Endometrium (tissue), 2 donors: ENCODE measurements around the gene AGAP1.
"Not testable (repeated sequence)": the region's sequence is repeated elsewhere in the genome, so short reads cannot be mapped to it uniquely, and the experiment has no call there.

Experiments used
- FAIRE-seq: peaks from 2 replicates; lab custom pipeline; 2012; peaks lifted over from hg19 to GRCh38; lab: Jason Lieb, UNC
- donor health status: control.
- donor health status: control.

The AGAP1 gene

GRCh38 chr2:236075802-236076201 is 582.0 kb downstream of the AGAP1 start:
- no peak for FAIRE-seq

- FAIRE-seq, result no peak
Observed at GRCh38 chr2:236078297-236079255, 584.7 kb downstream of the AGAP1 start.

- no peak for FAIRE-seq
Observed at GRCh38 chr2:236080412-236080811, 586.6 kb downstream of the AGAP1 start.

- FAIRE-seq, result no peak
Observed at GRCh38 chr2:236081171-236081570, 587.3 kb downstream of the AGAP1 start.

- FAIRE-seq, result no peak
Observed at GRCh38 chr2:236082061-236082460, 588.2 kb downstream of the AGAP1 start.

- FAIRE-seq, result no peak
Observed at GRCh38 chr2:236083934-236084333, 590.1 kb downstream of the AGAP1 start.

GRCh38 chr2:236085211-236085610 is 591.4 kb downstream of the AGAP1 start:
- FAIRE-seq, result no peak

GRCh38 chr2:236085647-236086046 is 591.8 kb downstream of the AGAP1 start:
- FAIRE-seq, result no peak

GRCh38 chr2:236086403-236086970 is 592.6 kb downstream of the AGAP1 start:
- FAIRE-seq, result no peak

GRCh38 chr2:236086971-236087465 is 593.2 kb downstream of the AGAP1 start:
- FAIRE-seq, result no peak

- FAIRE-seq, result no peak
Observed at GRCh38 chr2:236088368-236089057, 594.7 kb downstream of the AGAP1 start.

- no peak for FAIRE-seq
Observed at GRCh38 chr2:236089271-236090026, 595.6 kb downstream of the AGAP1 start.

GRCh38 chr2:236090027-236090382 is 596.2 kb downstream of the AGAP1 start:
- FAIRE-seq, result no peak

- FAIRE-seq, result not testable (repeated sequence)
Observed at GRCh38 chr2:236090826-236091225, 597.0 kb downstream of the AGAP1 start.

- FAIRE-seq, result no peak
Observed at GRCh38 chr2:236092714-236093113, 598.9 kb downstream of the AGAP1 start.

GRCh38 chr2:236093134-236093533 is 599.3 kb downstream of the AGAP1 start:
- no peak for FAIRE-seq

GRCh38 chr2:236095504-236095903 is 601.7 kb downstream of the AGAP1 start:
- no peak for FAIRE-seq

GRCh38 chr2:236101311-236101950 is 607.6 kb downstream of the AGAP1 start:
- no peak for FAIRE-seq

GRCh38 chr2:236102971-236103370 is 609.1 kb downstream of the AGAP1 start:
- FAIRE-seq, result no peak

- no peak for FAIRE-seq
Observed at GRCh38 chr2:236103981-236104380, 610.1 kb downstream of the AGAP1 start.

GRCh38 chr2:236105955-236106607 is 612.2 kb downstream of the AGAP1 start:
- FAIRE-seq, result no peak
